OCI-LY3 (cell line): ENCODE measurements around the gene SLC23A3.

Experiments
- H2AFZ ChIP-seq: fragments of 200-600, 300-600 bp; shearing (Covaris generic); 2 replicates; pipeline ENCODE4 v1.6.0; 2014; ENCODE audit warnings: antibody characterized with exemption, low read depth, low read length
- H3K27ac ChIP-seq: fragments of 200-600, 300-600 bp; sonication (generic); 2 replicates; pipeline ENCODE4 v1.5.1; 2014; ENCODE audit warnings: mild to moderate bottlenecking, low read length, moderate library complexity, mixed read lengths
- H3K27me3 ChIP-seq: fragments of 200-600, 300-600 bp; sonication (generic); 2 replicates; pipeline ENCODE4 v1.6.1; 2014; ENCODE audit warnings: low read depth, low read length, mixed read lengths
- H3K36me3 ChIP-seq: fragments of 200-600, 300-600 bp; sonication (generic); replicated peaks from 2 replicates; pipeline ENCODE3; 2014; ENCODE audit warnings: low read depth, low read length, mixed read lengths
- H3K4me1 ChIP-seq: fragments of 300-600, 200-600 bp; sonication (generic); 2 replicates; pipeline ENCODE4 v1.6.1; 2014; ENCODE audit warnings: low read length, mixed read lengths
- H3K4me2 ChIP-seq: fragments of 200-600, 300-600 bp; sonication (generic); 2 replicates; pipeline ENCODE4 v1.6.1; 2014; ENCODE audit warnings: low read length, mixed read lengths
- H3K4me3 ChIP-seq: fragments of 300-600, 200-600 bp; sonication (generic); 2 replicates; pipeline ENCODE4 v1.5.1; 2014; ENCODE audit warnings: antibody characterized with exemption, mild to moderate bottlenecking, low read length, moderate library complexity
- H3K79me2 ChIP-seq: fragments of 300-600, 200-600 bp; shearing (Covaris generic); 2 replicates; pipeline ENCODE4 v1.6.1; 2014; ENCODE audit warnings: mild to moderate bottlenecking, low read length, mixed read lengths
- H3K9ac ChIP-seq: fragments of 300-600, 200-600 bp; shearing (Covaris generic); 2 replicates; pipeline ENCODE4 v1.6.0; 2014; ENCODE audit warnings: mild to moderate bottlenecking, low read length, moderate library complexity
- H3K9me3 ChIP-seq: fragments of 200-600, 300-600 bp; shearing (Covaris generic); 2 replicates; pipeline ENCODE4 v1.6.1; 2014; ENCODE audit warnings: low read length, mixed read lengths; ENCODE audit not compliant: insufficient read depth
- H4K20me1 ChIP-seq: fragments of 200-600, 300-600 bp; sonication (generic); 2 replicates; pipeline ENCODE4 v1.6.1; 2016; ENCODE audit warnings: low read length, mixed read lengths; ENCODE audit not compliant: insufficient read depth
- CTCF ChIP-seq: fragments of 200-600, 300-600 bp; sonication (generic); IDR thresholded peaks from 2 replicates; pipeline ENCODE4 v1.5.1; 2014; ENCODE audit warnings: antibody characterized with exemption, low read length, low read depth
- EZH2phosphoT487 ChIP-seq: fragments of 200-600 bp; shearing (Covaris generic); IDR thresholded peaks from 2 replicates; pipeline ENCODE4 v1.6.1; 2018; ENCODE audit warnings: antibody characterized with exemption, mixed run types, low read depth

SLC23A3 gene

GRCh38 chr2:219178377-219179175 lies 8.7 kb upstream of the SLC23A3 start:
- H4K20me1 ChIP-seq: no peaks in the 10 kb centered on the region
- no peaks in the 10 kb centered on the region for H3K9me3 ChIP-seq
- peaks cover 13% of the 10 kb centered on the region for H3K36me3 ChIP-seq
- peaks cover 13% of the 10 kb centered on the region for H3K4me1 ChIP-seq
- peaks cover 8% of the 10 kb centered on the region for H3K79me2 ChIP-seq
- H3K4me2 ChIP-seq: peak overlapping the region; percentile 99
- peak overlapping the region; percentile 97 for H3K4me3 ChIP-seq
- peak overlapping the region; percentile 40 for H3K27ac ChIP-seq
- H3K27me3 ChIP-seq: no peaks in the 10 kb centered on the region
- no peak for TF ChIP-seq CTCF
- TF ChIP-seq EZH2phosphoT487: no peak
- H3K9ac ChIP-seq: peak overlapping the region; percentile 77
- H2AFZ ChIP-seq: no peak overlapping the region

DNA sequence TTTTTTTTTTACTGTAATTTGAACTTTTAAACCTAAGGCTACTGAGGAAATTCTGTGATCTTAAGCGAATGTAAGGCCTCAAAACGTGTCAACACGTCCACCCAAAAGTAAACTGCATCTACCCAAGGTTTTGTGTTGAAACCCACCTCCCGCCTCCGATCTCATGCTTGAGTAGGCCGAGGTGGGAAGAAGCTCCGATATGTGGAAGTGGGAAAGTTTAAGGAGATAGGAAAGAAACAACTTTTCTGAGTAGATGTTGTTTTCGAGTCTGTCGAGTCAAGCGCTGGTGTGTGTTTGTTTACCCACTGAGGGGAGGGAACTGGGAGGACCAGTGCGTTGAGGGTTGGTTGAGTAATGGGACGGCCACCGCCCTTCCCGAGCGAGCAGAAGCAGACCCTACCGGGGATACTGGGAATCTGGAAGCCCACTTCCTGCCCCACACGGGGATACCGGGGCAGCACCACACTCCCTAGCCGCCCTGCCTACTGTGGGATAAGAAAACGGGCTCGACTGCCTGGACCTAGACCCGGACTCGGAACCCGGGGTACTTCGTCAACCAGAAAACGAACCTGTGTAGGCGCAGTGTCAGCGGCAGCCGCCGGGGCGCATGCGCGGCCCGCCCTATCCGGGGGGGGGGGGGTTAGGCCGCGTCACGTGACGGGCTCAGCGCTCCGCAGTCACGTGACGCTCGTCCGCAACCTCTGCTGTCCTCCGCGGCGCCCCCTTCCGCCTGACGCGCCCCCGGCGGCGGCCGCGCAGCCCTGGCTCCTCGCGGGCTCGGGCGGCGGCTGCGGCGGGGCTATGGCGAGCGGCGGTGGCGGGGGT lies 7.9 kb upstream of the SLC23A3 start, which contains the start of gene RETREG2:
TSS of gene RETREG2 (plus strand) at position 724 of the 825 bp plus-strand sequence. CDS start at position 802, 78 bp downstream.
- Histone ChIP-seq H4K20me1 (no peaks in the 10 kb centered on the region), H3K4me1 (peaks cover 13% of the 10 kb centered on the region), H3K36me3 (peaks cover 8% of the 10 kb centered on the region), H3K79me2 (peaks cover 8% of the 10 kb centered on the region), H3K4me2 (peak within 1 kb of the TSS; percentile 99), H3K27me3 (no peaks in the 10 kb centered on the region), H3K9me3 (no peaks in the 10 kb centered on the region), H3K4me3 (peak within 1 kb of the TSS; percentile 97), H3K27ac (peak within 1 kb of the TSS; percentile 98), H2AFZ (peak within 1 kb of the TSS; percentile 36; the same call in 1 of the 2 replicates), H3K9ac (peak within 1 kb of the TSS; percentile 99)
- TF ChIP-seq EZH2phosphoT487 (no peak), CTCF (0 out of 2 replicates have a peak, but pooled peaks have one; percentile 5)

DNA sequence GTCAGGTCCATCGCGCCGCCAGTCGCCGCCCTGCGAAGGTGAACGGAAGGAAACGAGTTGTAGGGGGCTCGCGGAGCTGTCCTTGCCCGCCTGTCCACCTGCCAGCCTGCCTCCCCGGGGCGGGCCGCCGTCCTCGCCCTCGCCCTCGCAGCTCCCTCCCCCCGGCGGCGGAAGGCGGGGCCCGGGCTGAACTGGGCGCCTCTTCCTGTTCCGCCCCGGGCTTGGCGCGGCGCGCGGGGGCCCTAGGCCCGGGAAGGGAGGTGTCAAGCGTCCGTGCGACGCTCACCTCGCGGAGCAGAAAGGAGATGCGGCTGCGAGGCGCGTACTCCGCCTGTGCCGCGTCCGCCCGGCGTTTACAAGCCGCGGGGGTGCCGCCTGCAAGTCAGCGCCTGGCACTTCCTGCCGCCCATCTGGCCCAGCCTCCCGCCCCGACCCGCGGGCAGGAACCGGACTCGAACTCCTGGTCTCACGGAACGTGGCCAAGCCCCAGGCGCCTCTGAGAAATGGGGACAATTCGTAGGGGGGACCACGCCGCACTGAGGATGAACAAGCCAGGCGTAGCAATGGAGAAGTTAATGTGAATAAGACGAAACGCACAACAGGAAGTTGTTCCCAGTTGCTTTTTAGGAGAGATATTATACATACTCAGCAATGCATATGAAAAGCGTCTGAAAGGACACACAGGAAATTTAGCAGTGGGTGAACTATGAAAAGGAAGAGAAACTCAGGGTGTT lies 7.2 kb upstream of the SLC23A3 start, which contains the start of gene CNPPD1:
TSS of gene CNPPD1 (minus strand) at position 108 of the 734 bp plus-strand sequence. CDS start at position 11, 97 bp downstream.
- peaks cover 8% of the 10 kb centered on the region for H3K79me2 ChIP-seq
- TF ChIP-seq EZH2phosphoT487: no peak
- no peak for TF ChIP-seq CTCF
- H3K27ac ChIP-seq: peak within 1 kb of the TSS; percentile 98
- H3K9me3 ChIP-seq: no peaks in the 10 kb centered on the region
- H3K9ac ChIP-seq: peak within 1 kb of the TSS; percentile 99
- H3K36me3 ChIP-seq: peaks cover 8% of the 10 kb centered on the region
- H3K27me3 ChIP-seq: no peaks in the 10 kb centered on the region
- H2AFZ ChIP-seq: peak within 1 kb of the TSS; percentile 36; the same call in 1 of the 2 replicates
- peak within 1 kb of the TSS; percentile 97 for H3K4me3 ChIP-seq
- H3K4me1 ChIP-seq: peaks cover 13% of the 10 kb centered on the region
- no peaks in the 10 kb centered on the region for H4K20me1 ChIP-seq
- H3K4me2 ChIP-seq: peak within 1 kb of the TSS; percentile 96
